Fibroblast of villous mesenchyme (primary cell): Measurements from ENCODE around the gene INTS11. TPM values are rescaled to one million over a fixed set of nuclear protein-coding genes. Genes with fewer than 3 reads are reported as not detected.

ENCODE experiments used
- DNase-seq: peaks from one replicate; pipeline ENCODE4 v3.0.0-alpha.2; 2010; ENCODE audit warnings: low read depth
- H3K4me3 ChIP-seq: 2 replicates; pipeline ENCODE4 v1.5.1; 2011; ENCODE audit warnings: low read depth, mild to moderate bottlenecking, low read length
- total RNA-seq: library from RNA; depleted of rRNA; stranded (reverse); fragments of >200 nt; gene quantifications from 2 replicates; pipeline ENCODE4 v1.2.3, GENCODE V29; 2012
- TF ChIP-seq, protein P1 (sequence below): IDR thresholded peaks from 2 replicates; pipeline ENCODE4 v1.5.1; 2012; ENCODE audit warnings: low read depth, mild to moderate bottlenecking, low read length; ENCODE audit not compliant: insufficient read depth

The INTS11 gene
- total RNA-seq, 1 donor: 57.9 TPM

- TF ChIP-seq, protein P1, sequence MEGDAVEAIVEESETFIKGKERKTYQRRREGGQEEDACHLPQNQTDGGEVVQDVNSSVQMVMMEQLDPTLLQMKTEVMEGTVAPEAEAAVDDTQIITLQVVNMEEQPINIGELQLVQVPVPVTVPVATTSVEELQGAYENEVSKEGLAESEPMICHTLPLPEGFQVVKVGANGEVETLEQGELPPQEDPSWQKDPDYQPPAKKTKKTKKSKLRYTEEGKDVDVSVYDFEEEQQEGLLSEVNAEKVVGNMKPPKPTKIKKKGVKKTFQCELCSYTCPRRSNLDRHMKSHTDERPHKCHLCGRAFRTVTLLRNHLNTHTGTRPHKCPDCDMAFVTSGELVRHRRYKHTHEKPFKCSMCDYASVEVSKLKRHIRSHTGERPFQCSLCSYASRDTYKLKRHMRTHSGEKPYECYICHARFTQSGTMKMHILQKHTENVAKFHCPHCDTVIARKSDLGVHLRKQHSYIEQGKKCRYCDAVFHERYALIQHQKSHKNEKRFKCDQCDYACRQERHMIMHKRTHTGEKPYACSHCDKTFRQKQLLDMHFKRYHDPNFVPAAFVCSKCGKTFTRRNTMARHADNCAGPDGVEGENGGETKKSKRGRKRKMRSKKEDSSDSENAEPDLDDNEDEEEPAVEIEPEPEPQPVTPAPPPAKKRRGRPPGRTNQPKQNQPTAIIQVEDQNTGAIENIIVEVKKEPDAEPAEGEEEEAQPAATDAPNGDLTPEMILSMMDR: no peak
- H3K4me3 ChIP-seq: no peak overlapping the region
- no peak for DNase-seq
Observed at GRCh38 chr1:1291023-1291528, 33.4 kb downstream of the INTS11 start.

GRCh38 chr1:1290238-1290731 lies 34.2 kb downstream of the INTS11 start:
- TF ChIP-seq, protein P1: peak; percentile 57
- DNase-seq: no peak
- no peak overlapping the region for H3K4me3 ChIP-seq

- DNase-seq: no peak
- no peak overlapping the region for H3K4me3 ChIP-seq
- TF ChIP-seq, protein P1: no peak
Observed at GRCh38 chr1:1287288-1288110, 37.0 kb downstream of the INTS11 start.

GRCh38 chr1:1286313-1287261 lies 37.9 kb downstream of the INTS11 start:
- no peak for DNase-seq
- TF ChIP-seq, protein P1: no peak
- no peak overlapping the region for H3K4me3 ChIP-seq

DNA sequence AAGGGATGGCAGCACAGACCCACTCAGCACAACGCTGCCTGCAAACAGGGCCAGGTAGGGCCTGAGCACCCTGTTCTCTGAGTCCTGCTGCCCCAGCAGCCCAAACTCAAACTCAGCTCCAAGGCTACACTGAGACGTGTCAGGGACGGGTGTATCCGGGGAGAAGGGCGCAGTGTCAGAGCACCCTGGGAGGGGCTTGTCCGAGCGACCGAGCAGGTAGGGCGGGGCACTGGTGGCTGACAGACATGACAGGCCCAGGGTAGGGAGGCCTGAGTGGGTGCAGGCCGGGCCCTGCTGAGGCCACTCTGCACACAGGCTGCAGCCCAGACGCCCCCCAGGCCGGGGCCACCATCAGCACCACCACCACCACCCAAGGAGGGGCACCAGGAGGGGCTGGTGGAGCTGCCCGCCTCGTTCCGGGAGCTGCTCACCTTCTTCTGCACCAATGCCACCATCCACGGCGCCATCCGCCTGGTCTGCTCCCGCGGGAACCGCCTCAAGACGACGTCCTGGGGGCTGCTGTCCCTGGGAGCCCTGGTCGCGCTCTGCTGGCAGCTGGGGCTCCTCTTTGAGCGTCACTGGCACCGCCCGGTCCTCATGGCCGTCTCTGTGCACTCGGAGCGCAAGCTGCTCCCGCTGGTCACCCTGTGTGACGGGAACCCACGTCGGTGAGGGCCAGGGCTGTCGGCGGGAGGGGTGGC lies 38.7 kb downstream of the INTS11 start:
- no peak for DNase-seq
- no peak overlapping the region for H3K4me3 ChIP-seq
- TF ChIP-seq, protein P1: no peak

- no peak for DNase-seq
- TF ChIP-seq, protein P1: no peak
- no peak overlapping the region for H3K4me3 ChIP-seq
Observed at GRCh38 chr1:1285102-1285571, 39.3 kb downstream of the INTS11 start.
